ENCODE data around the gene NOL4L.
"Not testable (repeated sequence)": the region's sequence is repeated elsewhere in the genome, so short reads cannot be mapped to it uniquely, and the experiment has no call there.

Gene NOL4L

GRCh38 chr20:32473231-32474008 is 111.7 kb downstream of the NOL4L start:
- Mint-ChIP-seq H3K4me1 (ENCODE audit: low read depth in 2 of 2) (peaks cover 12 to 44% of the 10 kb centered on the region in 2 donors), H3K9me3 (no peaks in the 10 kb centered on the region), H3K27me3 (no peaks in the 10 kb centered on the region), H3K36me3 (ENCODE audit: insufficient read depth) (peaks cover 22% of the 10 kb centered on the region), H3K27ac (peak overlapping the region in 1 of 2 donors; percentile 77), H3K4me3 (no peak overlapping the region)
- ATAC-seq (replicated peaks) (no peak), DNase-seq (no peak)

DNA sequence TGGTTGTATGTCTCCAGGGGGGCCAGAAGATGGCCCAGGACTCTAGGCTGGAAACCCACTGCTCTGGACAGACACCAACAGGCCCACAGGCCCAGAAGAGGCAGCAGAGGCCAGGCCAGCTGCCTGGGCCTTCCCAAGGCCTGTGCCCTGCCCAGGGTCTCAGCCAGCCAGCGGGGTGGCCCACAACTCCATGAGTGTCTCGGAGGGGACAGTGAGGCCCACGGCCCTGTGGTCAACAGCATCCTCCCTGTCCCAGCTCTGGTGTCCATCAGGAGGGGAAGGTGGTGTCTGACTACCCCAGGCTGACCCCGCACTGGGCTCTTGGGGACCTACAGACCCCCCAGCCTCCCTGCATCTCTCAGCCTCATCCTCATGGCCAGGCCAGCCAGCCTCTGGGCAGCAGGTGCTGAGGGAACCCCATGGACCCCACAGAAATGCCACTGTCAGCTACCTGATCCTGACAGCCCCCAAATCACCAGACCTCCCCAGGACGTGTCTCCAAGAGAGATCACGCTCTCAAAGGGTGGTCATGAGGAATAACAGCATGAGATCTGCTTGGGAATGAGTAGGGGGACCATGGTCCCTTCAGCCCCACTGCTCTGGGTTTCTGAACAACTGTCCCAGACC is 112.4 kb downstream of the NOL4L start:
- Mint-ChIP-seq H3K4me3 (no peak overlapping the region), H3K9me3 (no peaks in the 10 kb centered on the region), H3K27ac (no peak overlapping the region), H3K4me1 (ENCODE audit: low read depth in 2 of 2) (peaks cover 6 to 37% of the 10 kb centered on the region in 2 donors), H3K36me3 (ENCODE audit: insufficient read depth) (peaks cover 22% of the 10 kb centered on the region), H3K27me3 (no peaks in the 10 kb centered on the region)
- no peak for ATAC-seq (replicated peaks)
- DNase-seq, result no peak

- no peak for ATAC-seq (replicated peaks)
- Mint-ChIP-seq H3K4me1 (ENCODE audit: low read depth in 2 of 2) (peaks cover 0 to 24% of the 10 kb centered on the region in 2 donors), H3K9me3 (no peaks in the 10 kb centered on the region)
These were observed 114.2 kb downstream of the NOL4L start for GRCh38 chr20:32470940-32471339.

GRCh38 chr20:32470025-32470861 is 114.9 kb downstream of the NOL4L start:
- no peak overlapping the region for H3K4me3 Mint-ChIP-seq
- peak overlapping the region; percentile 35 to 88 for H3K27ac Mint-ChIP-seq
- H3K36me3 Mint-ChIP-seq (ENCODE audit: insufficient read depth), result peaks cover 34% of the 10 kb centered on the region
- no peak for DNase-seq
- H3K27me3 Mint-ChIP-seq, result no peaks in the 10 kb centered on the region
- H3K4me1 Mint-ChIP-seq (ENCODE audit: low read depth in 2 of 2), result peaks cover 0 to 20% of the 10 kb centered on the region in 2 donors
- H3K9me3 Mint-ChIP-seq, result no peaks in the 10 kb centered on the region
- ATAC-seq (replicated peaks), result peak; percentile 61

More at GRCh38 chr20:32470940-32471339, 114.2 kb downstream of the NOL4L start:
- Mint-ChIP-seq H3K36me3 (ENCODE audit: insufficient read depth) (peaks cover 32% of the 10 kb centered on the region), H3K4me3 (no peak overlapping the region), H3K27ac (peak overlapping the region; percentile 35 to 88), H3K27me3 (no peaks in the 10 kb centered on the region)
- DNase-seq, result no peak

DNA sequence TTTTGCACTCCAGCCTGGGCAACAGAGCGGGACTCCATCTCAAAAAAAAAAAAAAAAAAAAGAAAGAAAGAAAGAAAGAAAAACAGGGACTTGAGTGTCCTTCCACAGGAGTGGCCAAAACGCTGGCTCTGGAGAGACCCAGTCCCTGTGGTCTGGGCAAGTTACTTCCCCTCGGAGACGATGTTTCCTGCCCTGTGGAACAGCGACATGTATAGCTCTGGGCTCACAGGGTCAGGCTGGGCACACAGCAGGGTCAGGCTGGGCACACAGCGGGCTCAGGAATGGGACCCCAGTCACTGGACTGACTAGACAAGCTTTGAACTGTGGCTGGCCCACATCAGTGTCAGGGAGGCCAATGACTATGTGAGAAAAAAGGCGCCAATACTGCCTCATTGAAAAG is 116.3 kb downstream of the NOL4L start:
- DNase-seq (no peak), ATAC-seq (replicated peaks) (no peak)
- Mint-ChIP-seq H3K9me3 (no peaks in the 10 kb centered on the region), H3K27ac (peak overlapping the region in 1 of 2 donors; percentile 73), H3K36me3 (ENCODE audit: insufficient read depth) (peaks cover 32% of the 10 kb centered on the region), H3K4me1 (ENCODE audit: low read depth in 2 of 2) (peaks cover 0 to 20% of the 10 kb centered on the region in 2 donors), H3K4me3 (no peak overlapping the region), H3K27me3 (no peaks in the 10 kb centered on the region)

DNA sequence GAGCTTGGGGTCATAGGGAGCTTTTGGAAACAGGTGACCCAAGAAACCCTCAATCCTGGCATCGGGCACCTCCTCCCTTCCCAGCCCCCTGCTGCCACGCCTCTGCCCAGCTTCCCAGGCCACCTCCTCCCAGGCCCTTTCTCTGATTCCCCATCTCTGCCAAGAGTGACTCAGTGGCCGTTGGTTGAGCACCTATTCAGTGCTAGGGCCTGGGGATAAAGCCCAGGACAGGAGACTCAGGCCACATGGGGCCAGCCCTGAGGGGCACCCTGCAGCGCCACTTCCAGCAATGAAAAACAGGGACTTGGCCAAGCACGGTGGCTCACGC is 116.9 kb downstream of the NOL4L start:
- ATAC-seq (replicated peaks) (no peak), DNase-seq (no peak)
- peaks cover 26% of the 10 kb centered on the region for H3K36me3 Mint-ChIP-seq (ENCODE audit: insufficient read depth)
- no peak overlapping the region for H3K4me3 Mint-ChIP-seq
- H3K4me1 Mint-ChIP-seq (ENCODE audit: low read depth in 2 of 2), result peaks cover 0 to 17% of the 10 kb centered on the region in 2 donors
- no peaks in the 10 kb centered on the region for H3K27me3 Mint-ChIP-seq
- peak overlapping the region in 1 of 2 donors; percentile 73 for H3K27ac Mint-ChIP-seq
- H3K9me3 Mint-ChIP-seq, result no peaks in the 10 kb centered on the region

DNA sequence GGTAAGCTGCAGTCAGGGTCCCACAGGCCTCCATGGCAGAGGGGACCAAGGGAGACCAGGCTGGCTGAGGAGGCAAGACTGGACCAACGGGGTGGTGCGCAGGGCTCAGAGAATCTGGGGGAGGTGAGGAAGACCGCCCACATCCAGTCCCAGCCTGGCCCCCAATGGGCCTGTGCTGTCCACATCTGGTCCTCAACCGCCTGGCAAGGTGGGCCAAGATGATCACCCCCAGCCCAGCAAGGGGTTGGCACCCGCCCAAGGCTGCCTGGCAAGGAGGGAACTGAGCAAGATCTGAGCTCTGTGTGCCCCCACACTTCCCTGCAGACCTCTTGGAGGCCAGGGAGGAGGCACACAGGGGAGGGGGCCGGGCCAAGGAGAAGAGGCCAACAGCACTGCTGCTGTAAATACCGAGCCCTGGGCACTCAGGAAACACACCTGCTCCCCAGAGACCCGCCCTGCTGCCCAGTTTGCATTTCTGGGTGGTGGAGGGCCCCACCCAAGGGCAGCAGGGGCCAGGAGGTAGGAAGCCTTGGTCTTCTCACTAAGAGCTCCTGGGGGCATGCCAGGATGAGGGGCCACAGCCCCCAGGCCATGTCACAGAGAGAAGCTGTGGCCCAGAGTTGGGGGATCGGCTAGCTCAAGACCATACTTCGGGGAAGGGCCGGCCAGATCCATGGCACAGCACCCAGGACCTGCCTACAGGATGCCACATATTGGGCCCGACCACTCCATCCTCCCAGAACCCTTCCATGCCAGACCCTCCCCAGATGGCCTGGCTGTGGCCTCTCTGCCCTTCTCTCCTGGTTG is 117.4 kb downstream of the NOL4L start:
- no peaks in the 10 kb centered on the region for H3K27me3 Mint-ChIP-seq
- ATAC-seq (replicated peaks) (no peak), DNase-seq (no peak)
- peaks cover 0 to 15% of the 10 kb centered on the region in 2 donors for H3K4me1 Mint-ChIP-seq (ENCODE audit: low read depth in 2 of 2)
- no peaks in the 10 kb centered on the region for H3K9me3 Mint-ChIP-seq
- peaks cover 25% of the 10 kb centered on the region for H3K36me3 Mint-ChIP-seq (ENCODE audit: insufficient read depth)
- peak overlapping the region in 1 of 2 donors; percentile 73 for H3K27ac Mint-ChIP-seq
- H3K4me3 Mint-ChIP-seq, result no peak overlapping the region

GRCh38 chr20:32466739-32467505 is 118.2 kb downstream of the NOL4L start:
- H3K36me3 Mint-ChIP-seq (ENCODE audit: insufficient read depth), result peaks cover 33% of the 10 kb centered on the region
- DNase-seq (no peak), ATAC-seq (replicated peaks) (no peak)
- no peaks in the 10 kb centered on the region for H3K9me3 Mint-ChIP-seq
- no peaks in the 10 kb centered on the region for H3K27me3 Mint-ChIP-seq
- peak overlapping the region; percentile 28 to 73 for H3K27ac Mint-ChIP-seq
- H3K4me3 Mint-ChIP-seq, result no peak overlapping the region
- H3K4me1 Mint-ChIP-seq (ENCODE audit: low read depth in 2 of 2), result peaks cover 3 to 18% of the 10 kb centered on the region in 2 donors

- ATAC-seq (replicated peaks); DNase-seq; H3K27me3 Mint-ChIP-seq; H3K9me3 Mint-ChIP-seq; H3K4me3 Mint-ChIP-seq: not testable (repeated sequence)
- Mint-ChIP-seq H3K4me1 (ENCODE audit: low read depth in 2 of 2) (peaks cover 3 to 14% of the 10 kb centered on the region in 2 donors), H3K27ac (peak overlapping the region; percentile 28 to 78), H3K36me3 (ENCODE audit: insufficient read depth) (peaks cover 29% of the 10 kb centered on the region)
These were observed 119.0 kb downstream of the NOL4L start for GRCh38 chr20:32465901-32466675.

GRCh38 chr20:32465092-32465900 is 119.8 kb downstream of the NOL4L start:
- peak overlapping the region in 1 of 2 donors; percentile 32 for H3K27ac Mint-ChIP-seq
- no peak for DNase-seq
- no peaks in the 10 kb centered on the region for H3K9me3 Mint-ChIP-seq
- no peak overlapping the region for H3K4me3 Mint-ChIP-seq
- no peaks in the 10 kb centered on the region for H3K27me3 Mint-ChIP-seq
- peaks cover 3 to 12% of the 10 kb centered on the region in 2 donors for H3K4me1 Mint-ChIP-seq (ENCODE audit: low read depth in 2 of 2)
- peaks cover 27% of the 10 kb centered on the region for H3K36me3 Mint-ChIP-seq (ENCODE audit: insufficient read depth)
- ATAC-seq (replicated peaks), result no peak

DNA sequence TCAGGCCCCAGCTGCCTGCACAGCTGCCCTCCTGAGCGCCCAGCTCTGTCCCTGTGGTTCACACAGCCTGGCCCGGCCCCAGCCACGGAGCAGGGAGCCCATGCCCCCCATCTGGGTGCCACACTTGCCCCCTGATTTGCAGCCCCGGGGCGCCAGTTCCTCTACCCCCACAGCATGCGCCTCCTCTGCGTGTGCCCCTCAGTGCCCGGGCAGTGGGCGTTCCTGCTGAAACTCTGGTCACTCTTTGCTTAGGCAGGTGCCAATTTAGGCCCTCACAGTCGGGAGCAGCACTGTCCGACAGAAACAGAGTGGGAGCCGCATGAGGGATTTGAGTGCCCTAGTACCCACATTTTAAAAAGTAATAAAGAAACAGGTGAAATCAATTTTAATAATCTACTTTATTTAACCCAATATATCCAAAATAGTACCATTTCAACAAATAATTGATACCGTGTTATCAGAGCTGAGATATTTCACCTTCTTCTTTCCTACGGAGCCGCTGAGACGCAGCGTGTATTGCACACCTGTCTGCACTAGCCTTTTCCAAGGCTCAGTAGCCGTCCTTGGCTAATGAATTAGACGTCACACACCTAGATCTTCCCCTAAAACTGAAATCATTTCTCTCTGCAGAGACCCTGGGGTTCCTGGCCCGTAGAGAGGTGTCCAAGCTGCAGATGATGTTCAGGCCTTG is 120.6 kb downstream of the NOL4L start:
- Mint-ChIP-seq H3K36me3 (ENCODE audit: insufficient read depth) (peaks cover 29% of the 10 kb centered on the region), H3K27ac (peak overlapping the region in 1 of 2 donors; percentile 32), H3K4me3 (no peak overlapping the region)

More for the DNA sequence above, 120.6 kb downstream of the NOL4L start:
- no peak for DNase-seq
- Mint-ChIP-seq H3K9me3 (no peaks in the 10 kb centered on the region), H3K4me1 (ENCODE audit: low read depth in 2 of 2) (peaks cover 3 to 8% of the 10 kb centered on the region in 2 donors), H3K27me3 (no peaks in the 10 kb centered on the region)
- no peak for ATAC-seq (replicated peaks)

All from effector memory CD8-positive, alpha-beta T cell (primary cell).